ENCODE results near the gene MRPL55. TPM values are rescaled to one million over a fixed set of nuclear protein-coding genes. Genes with fewer than 3 reads are reported as not detected.
A peak's percentile ranks its signal among the peaks of the same experiment; 100 is the strongest.

Gene MRPL55
- total and polyA plus RNA-seq, 2 of the 4 experiments (the other 2 are of a cell fraction), result 48.9 to 95.4 TPM

GRCh38 chr1:228073857-228074545 is 35.1 kb downstream of the MRPL55 start:
- Histone ChIP-seq H3K27me3 (ENCODE audit: control insufficient read depth, insufficient read depth, low read length) (peaks cover 12% of the 10 kb centered on the region), H4K91ac (ENCODE audit: insufficient read depth, low read depth, low read length) (no peak overlapping the region), H3K18ac (ENCODE audit: low read depth, low read length) (no peak overlapping the region), H4K5ac (ENCODE audit: low read depth, low read length) (no peak overlapping the region), H3K9me3 (ENCODE audit: control insufficient read depth, insufficient read depth, low read length) (no peaks in the 10 kb centered on the region), H2AFZ (replicated peaks; ENCODE audit: low read length, poor library complexity) (peak overlapping the region; percentile 2), H3K14ac (replicated peaks; ENCODE audit: low read depth, low read length) (no peak overlapping the region), H4K8ac (ENCODE audit: low read depth in 2 of 2, low read length in 2 of 2) (no peak overlapping the region), H4K20me1 (ENCODE audit: insufficient read depth, low read length) (peaks cover 23% of the 10 kb centered on the region), H3K23ac (ENCODE audit: low read depth, low read length) (no peak overlapping the region), H3K9me1 (ENCODE audit: insufficient read depth, low read length) (no peaks in the 10 kb centered on the region), H2BK20ac (ENCODE audit: low read depth, low read length) (no peak overlapping the region), H3K4ac (ENCODE audit: low read depth, low read length) (no peak overlapping the region), H3K56ac (ENCODE audit: extremely low read depth, insufficient read depth, low read length) (no peak overlapping the region), H2BK120ac (ENCODE audit: low read depth, low read length) (no peak overlapping the region), H3K4me3 (ENCODE audit: insufficient read depth, low read depth, low read length) (no peak overlapping the region), H2BK5ac (ENCODE audit: low read depth, low read length, poor library complexity, severe bottlenecking) (no peak overlapping the region), H3K79me1 (ENCODE audit: low read depth in 1 of 2, low read length in 2 of 2) (peaks cover 0 to 3% of the 10 kb centered on the region in 2 experiments; a peak in 1 of 4 replicates), H3K27ac (ENCODE audit: insufficient read depth, low read length) (no peak overlapping the region), H2AK5ac (ENCODE audit: low read depth, low read length) (no peak overlapping the region), H2BK15ac (ENCODE audit: low read depth, low read length) (no peak overlapping the region), H2AK9ac (replicated peaks; ENCODE audit: low read depth, low read length, poor library complexity) (no peak overlapping the region), H3K9ac (ENCODE audit: low read depth, low read length) (no peak overlapping the region), H3K36me3 (ENCODE audit: control insufficient read depth, insufficient read depth, low read length) (no peaks in the 10 kb centered on the region), H3K4me1 (ENCODE audit: control insufficient read depth, insufficient read depth, low read length) (no peaks in the 10 kb centered on the region), H3K4me2 (ENCODE audit: low read depth, low read length) (no peak overlapping the region)
- in situ Hi-C loops (cut with MboI; ENCODE audit: low sequenced_read_pairs) (no loop called here), intact Hi-C loops (cut with micrococcal nuclease) (no loop called here), dilution Hi-C loops (cut with HindIII; ENCODE audit: low sequenced_read_pairs, unreplicated experiment) (no loop called here)
- ATAC-seq (ENCODE audit: low read depth), result peak; percentile 37; the same call in 1 of the 2 replicates
- CTCF ChIA-PET, result no interaction called here
- no TSS peak for BruUV-seq (replicated peaks)
- no peak for TF ChIP-seq MAZ (IDR thresholded peaks at IDR 0.05; ENCODE audit: borderline replicate concordance, low read depth, low read length)
- no peak for TF ChIP-seq RFX5 (IDR thresholded peaks at IDR 0.05; ENCODE audit: low read depth, low read length)
- no peak for TF ChIP-seq RCOR1 (IDR thresholded peaks at IDR 0.05; ENCODE audit: insufficient replicate concordance, low read length)
- no peak for TF ChIP-seq MAFK (IDR thresholded peaks at IDR 0.05; ENCODE audit: low read depth, low read length)
- TF ChIP-seq POLR2A (IDR thresholded peaks at IDR 0.05; ENCODE audit: low read depth, low read length), result no peak
- TF ChIP-seq RAD21 (IDR thresholded peaks at IDR 0.05; ENCODE audit: low read length), result peak; percentile 29; the same call in 1 of the 2 replicates
- TF ChIP-seq, protein P1, sequence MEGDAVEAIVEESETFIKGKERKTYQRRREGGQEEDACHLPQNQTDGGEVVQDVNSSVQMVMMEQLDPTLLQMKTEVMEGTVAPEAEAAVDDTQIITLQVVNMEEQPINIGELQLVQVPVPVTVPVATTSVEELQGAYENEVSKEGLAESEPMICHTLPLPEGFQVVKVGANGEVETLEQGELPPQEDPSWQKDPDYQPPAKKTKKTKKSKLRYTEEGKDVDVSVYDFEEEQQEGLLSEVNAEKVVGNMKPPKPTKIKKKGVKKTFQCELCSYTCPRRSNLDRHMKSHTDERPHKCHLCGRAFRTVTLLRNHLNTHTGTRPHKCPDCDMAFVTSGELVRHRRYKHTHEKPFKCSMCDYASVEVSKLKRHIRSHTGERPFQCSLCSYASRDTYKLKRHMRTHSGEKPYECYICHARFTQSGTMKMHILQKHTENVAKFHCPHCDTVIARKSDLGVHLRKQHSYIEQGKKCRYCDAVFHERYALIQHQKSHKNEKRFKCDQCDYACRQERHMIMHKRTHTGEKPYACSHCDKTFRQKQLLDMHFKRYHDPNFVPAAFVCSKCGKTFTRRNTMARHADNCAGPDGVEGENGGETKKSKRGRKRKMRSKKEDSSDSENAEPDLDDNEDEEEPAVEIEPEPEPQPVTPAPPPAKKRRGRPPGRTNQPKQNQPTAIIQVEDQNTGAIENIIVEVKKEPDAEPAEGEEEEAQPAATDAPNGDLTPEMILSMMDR (conservative IDR thresholded peaks at IDR 0.05; ENCODE audit: low read depth, low read length), result peak; percentile 19; the same call in 1 of the 2 replicates
- no peak for TF ChIP-seq CHD1 (IDR thresholded peaks at IDR 0.05; ENCODE audit: low read depth, low read length)
- TF ChIP-seq BHLHE40 (IDR thresholded peaks at IDR 0.05; ENCODE audit: low read depth, low read length), result no peak
- POLR2A ChIA-PET (ENCODE audit: unreplicated experiment), result no interaction called here
- 13% methylated on average over 6 of the region's 16 CpGs; no CpG with 5 or more reads in 1 of the 2 experiments for WGBS, 2 experiments (ENCODE audit: extremely low coverage in 2 of 2, insufficient read length in 1 of 2)
- no peak for DNase-seq
